Forelimb muscle (tissue), 1 donor: Measurements from ENCODE around the gene ST6GAL1. TPM values are rescaled to one million over a fixed set of nuclear protein-coding genes. Genes with fewer than 3 reads are reported as not detected.
"Not testable (repeated sequence)": the region's sequence is repeated elsewhere in the genome, so short reads cannot be mapped to it uniquely, and the experiment has no call there.

Source experiments
- DNase-seq: peaks from one replicate; pipeline ENCODE4 v3.0.0-alpha.2; 2013; ENCODE audit warnings: low read depth
- polyA plus RNA-seq: library from polyadenylated mRNA; unstranded; fragments of 120-200 nt; gene quantifications from one replicate; pipeline ENCODE4 v1.2.1, GENCODE V29; 2013; ENCODE audit not compliant: insufficient read length

ST6GAL1 gene
- polyA plus RNA-seq = 11.9 TPM

- DNase-seq = no peak
Observed at GRCh38 chr3:186930143-186930640, at the start of gene ST6GAL1. TSS of gene ST6GAL1 (plus strand) at chr3:186930526. CDS start at chr3:187042704, 112,178 bp downstream.

- no peak for DNase-seq
Observed at GRCh38 chr3:186882150-186882524, 48.2 kb upstream of the ST6GAL1 start.

GRCh38 chr3:186882881-186883685 is 47.2 kb upstream of the ST6GAL1 start:
- DNase-seq = no peak

GRCh38 chr3:186883686-186884058 is 46.7 kb upstream of the ST6GAL1 start:
- DNase-seq = no peak

- not testable (repeated sequence) for DNase-seq
Observed at GRCh38 chr3:186884868-186885267, 45.5 kb upstream of the ST6GAL1 start.

- DNase-seq = no peak
Observed at GRCh38 chr3:186886202-186886981, 43.9 kb upstream of the ST6GAL1 start.

- not testable (repeated sequence) for DNase-seq
Observed at GRCh38 chr3:186887507-186887938, 42.8 kb upstream of the ST6GAL1 start.

GRCh38 chr3:186888569-186888968 is 41.8 kb upstream of the ST6GAL1 start:
- no peak for DNase-seq

GRCh38 chr3:186889698-186890097 is 40.6 kb upstream of the ST6GAL1 start:
- DNase-seq = not testable (repeated sequence)

GRCh38 chr3:186890911-186891310 is 39.4 kb upstream of the ST6GAL1 start:
- DNase-seq = no peak

- not testable (repeated sequence) for DNase-seq
Observed at GRCh38 chr3:186893071-186893470, 37.3 kb upstream of the ST6GAL1 start.

GRCh38 chr3:186895406-186895805 is 34.9 kb upstream of the ST6GAL1 start:
- no peak for DNase-seq

GRCh38 chr3:186896006-186896405 is 34.3 kb upstream of the ST6GAL1 start:
- DNase-seq = no peak

- DNase-seq = no peak
Observed at GRCh38 chr3:186896875-186897274, 33.5 kb upstream of the ST6GAL1 start.

GRCh38 chr3:186901135-186901734 is 29.1 kb upstream of the ST6GAL1 start:
- no peak for DNase-seq

GRCh38 chr3:186902154-186902553 is 28.2 kb upstream of the ST6GAL1 start:
- DNase-seq = no peak

- DNase-seq = no peak
Observed at GRCh38 chr3:186902713-186903112, 27.6 kb upstream of the ST6GAL1 start.

GRCh38 chr3:186903676-186904075 is 26.6 kb upstream of the ST6GAL1 start:
- DNase-seq = not testable (repeated sequence)

- DNase-seq = not testable (repeated sequence)
Observed at GRCh38 chr3:186907075-186907474, 23.3 kb upstream of the ST6GAL1 start.

GRCh38 chr3:186909078-186909853 is 21.1 kb upstream of the ST6GAL1 start:
- no peak for DNase-seq
